ENCODE data around the gene KCNK3.

KCNK3 gene

DNA sequence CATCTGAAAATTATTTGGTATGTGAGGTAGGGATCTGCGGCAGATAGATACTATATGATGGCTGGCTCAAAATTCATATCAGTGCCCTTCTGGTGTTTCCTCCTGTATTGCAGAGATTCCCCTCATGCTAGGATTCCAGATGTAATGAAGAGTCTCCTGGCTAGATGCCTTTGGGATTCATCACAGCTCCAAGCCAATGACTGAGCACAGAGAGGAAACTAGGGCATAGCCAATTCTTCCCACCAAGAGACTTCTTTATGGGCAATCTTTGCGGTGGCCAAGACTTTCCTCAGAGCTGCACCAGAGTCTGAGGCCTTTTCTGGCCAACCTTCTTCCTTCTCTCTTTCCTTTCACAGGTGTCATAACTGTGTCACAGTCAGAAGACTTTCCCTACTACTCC, 25.9 kb upstream of the KCNK3 start:
- no peak for DNase-seq

DNA sequence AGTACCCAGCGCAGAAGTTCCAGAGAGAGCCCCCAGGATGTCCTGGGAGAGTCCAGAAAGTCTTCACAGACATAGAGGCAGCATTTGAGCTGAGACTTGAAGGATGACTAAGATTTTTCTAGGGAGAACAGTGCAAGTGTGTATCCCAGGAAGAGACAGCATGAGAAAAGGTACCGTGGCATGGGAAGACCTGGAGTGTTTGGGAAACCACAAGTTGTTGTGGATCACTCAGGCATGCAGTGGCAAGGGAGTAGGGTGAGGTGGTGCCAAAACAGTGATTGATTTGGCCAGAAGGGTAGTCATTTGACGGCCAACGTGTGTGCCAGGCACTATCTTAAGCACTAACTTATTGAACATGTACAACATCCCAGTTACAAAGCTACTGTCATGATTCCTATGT, 24.5 kb upstream of the KCNK3 start:
- DNase-seq, result no peak

DNA sequence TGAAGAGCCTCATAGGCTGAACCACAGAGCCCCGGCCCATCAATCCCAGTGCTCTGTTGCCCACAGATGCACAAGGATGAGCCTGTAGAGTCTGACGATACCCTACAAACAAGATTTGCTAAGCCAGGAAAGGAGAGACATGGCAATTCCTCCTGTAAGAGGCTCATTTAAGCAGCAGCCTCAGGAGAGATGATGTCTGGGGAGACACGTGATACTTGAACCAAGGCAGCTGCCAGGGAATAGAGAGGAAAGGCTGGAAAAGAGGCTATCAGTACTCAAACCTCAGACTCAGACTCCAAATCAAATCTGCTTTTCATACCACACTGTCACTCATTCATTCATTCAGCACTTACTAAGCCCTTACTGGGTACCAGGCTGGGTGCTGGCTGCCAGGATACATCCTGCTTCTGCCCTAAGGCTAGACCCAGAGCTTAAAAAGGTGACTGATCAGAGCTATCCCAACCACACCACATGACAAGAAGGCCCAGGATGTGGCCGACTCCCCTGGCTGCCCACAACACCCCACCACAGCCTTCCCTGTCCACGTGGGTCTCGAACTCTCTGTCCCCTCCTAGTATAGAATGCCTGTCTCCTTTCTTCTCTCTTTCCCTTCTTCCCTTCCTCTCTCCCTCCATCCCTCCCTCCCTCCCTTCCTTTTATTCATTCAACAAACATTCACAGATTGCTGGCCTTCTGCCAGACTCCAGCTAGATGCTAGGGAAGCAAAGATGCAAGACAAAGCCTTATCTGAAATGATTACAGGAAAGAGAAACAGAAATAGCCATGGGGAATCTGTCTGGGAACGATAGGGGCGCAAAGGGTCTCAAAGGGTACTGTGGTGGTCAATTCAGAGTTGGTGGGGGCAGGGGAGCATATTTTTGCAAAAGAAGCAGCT, 23.4 kb upstream of the KCNK3 start:
- no peak for DNase-seq

GRCh38 chr2:26670171-26670570, 22.4 kb upstream of the KCNK3 start:
- DNase-seq, result no peak

DNA sequence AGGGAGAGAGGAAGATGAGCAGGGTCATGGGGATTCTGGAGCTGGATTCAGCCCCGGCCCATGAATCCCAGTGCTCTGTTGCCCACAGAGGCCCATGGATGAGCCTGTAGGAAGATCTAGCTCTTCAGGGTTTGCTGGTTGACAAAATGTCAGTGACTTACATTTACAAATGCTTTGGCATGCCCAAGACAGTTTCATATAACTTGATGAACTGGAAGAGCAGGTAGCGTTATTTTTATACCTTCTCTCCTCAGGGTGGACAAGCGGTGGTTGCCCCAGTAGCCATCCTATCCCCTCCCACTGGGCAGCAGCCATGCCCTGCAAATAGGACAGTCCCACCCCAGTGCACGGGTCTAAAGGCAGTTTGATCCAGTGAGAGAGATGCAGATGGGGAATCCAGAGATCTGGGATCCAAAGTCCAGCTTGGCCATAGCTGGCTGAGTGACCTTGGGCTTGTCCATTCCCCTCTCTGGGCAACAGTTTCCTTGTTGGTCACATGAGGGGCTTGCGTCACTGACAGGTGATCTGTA, 21.5 kb upstream of the KCNK3 start:
- no peak for DNase-seq

GRCh38 chr2:26671691-26672090, 20.8 kb upstream of the KCNK3 start:
- DNase-seq, result no peak

- no peak for DNase-seq
These were observed 20.3 kb upstream of the KCNK3 start for GRCh38 chr2:26672112-26672817.

DNA sequence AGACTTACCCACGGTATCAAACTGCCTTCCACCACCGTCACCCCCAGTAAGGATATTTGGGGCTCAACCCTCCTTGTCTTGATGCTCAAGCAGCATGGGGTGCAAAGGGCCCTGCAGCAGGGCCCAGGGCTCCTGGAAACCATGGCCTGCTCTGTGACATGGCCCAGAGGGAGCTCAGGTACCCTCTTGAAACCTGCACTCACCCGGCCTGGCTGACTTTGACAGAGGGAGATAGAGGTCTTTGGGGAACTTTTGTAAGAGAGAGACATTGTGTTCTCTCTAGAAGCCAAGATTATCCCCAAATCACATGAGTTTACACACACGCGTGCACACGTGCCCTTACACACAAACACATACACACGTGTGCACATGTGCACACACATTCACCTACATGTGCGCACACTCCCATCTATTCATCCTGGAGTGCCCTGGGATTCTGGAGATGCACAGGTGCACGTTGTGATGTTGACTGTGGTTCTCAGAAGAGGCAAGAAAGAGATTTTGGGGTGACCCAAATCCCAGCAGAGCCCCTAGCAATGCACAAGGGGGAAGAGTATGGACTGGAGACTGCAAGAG, 19.6 kb upstream of the KCNK3 start:
- no peak for DNase-seq

- DNase-seq, result no peak
These were observed 18.3 kb upstream of the KCNK3 start for GRCh38 chr2:26674002-26674751.

- DNase-seq, result no peak
These were observed 17.8 kb upstream of the KCNK3 start for GRCh38 chr2:26674771-26675170.

GRCh38 chr2:26675651-26676255, 16.8 kb upstream of the KCNK3 start:
- DNase-seq, result no peak

- no peak for DNase-seq
These were observed 14.5 kb upstream of the KCNK3 start for GRCh38 chr2:26678035-26678434.

- no peak for DNase-seq
These were observed 12.7 kb upstream of the KCNK3 start for GRCh38 chr2:26679867-26680266.

GRCh38 chr2:26681656-26682055, 10.9 kb upstream of the KCNK3 start:
- DNase-seq, result no peak

DNA sequence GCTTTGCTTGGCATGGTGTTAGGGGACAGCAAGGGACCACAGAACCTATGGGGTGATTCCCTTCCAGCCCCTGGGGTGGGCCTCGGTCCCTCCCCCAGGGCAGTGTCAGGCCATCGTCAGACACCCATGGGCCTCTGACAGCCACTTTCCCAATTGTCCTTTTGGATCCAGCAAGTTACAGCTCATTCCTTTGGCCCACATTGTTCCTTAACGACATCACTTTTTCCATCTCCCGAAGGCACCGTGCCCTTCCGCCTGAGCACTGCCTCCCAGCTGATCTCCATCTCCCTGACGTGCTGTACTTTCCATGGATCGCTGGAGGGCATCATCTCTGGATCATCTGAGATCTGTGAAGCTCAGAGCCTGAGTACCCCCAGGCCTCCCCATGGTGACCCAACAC, 10.4 kb upstream of the KCNK3 start:
- no peak for DNase-seq

DNA sequence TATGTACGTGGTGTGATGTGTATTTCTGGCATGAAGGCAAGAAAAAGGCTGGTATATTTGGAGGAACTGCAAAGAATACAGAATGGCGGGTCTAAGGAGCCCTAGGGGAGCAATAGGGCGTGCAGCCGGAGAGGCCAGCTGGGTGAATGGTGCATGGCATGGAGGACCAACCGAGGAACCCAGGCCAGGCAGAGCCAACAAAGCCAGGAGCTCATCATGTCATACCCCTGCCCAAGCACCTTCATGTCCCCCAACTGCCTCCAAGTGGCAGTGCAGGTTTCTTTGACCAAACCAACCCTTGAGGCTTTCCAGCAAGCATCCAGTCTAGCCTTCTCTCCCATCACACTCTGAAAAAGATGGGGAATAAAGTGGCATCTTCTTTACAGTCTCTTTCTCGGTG, 8.9 kb upstream of the KCNK3 start:
- DNase-seq, result no peak

- no peak for DNase-seq
These were observed 7.2 kb upstream of the KCNK3 start for GRCh38 chr2:26685341-26685740.

- DNase-seq, result no peak
These were observed 6.3 kb upstream of the KCNK3 start for GRCh38 chr2:26685989-26686839.

- DNase-seq, result no peak
These were observed 5.2 kb upstream of the KCNK3 start for GRCh38 chr2:26687328-26687727.

DNA sequence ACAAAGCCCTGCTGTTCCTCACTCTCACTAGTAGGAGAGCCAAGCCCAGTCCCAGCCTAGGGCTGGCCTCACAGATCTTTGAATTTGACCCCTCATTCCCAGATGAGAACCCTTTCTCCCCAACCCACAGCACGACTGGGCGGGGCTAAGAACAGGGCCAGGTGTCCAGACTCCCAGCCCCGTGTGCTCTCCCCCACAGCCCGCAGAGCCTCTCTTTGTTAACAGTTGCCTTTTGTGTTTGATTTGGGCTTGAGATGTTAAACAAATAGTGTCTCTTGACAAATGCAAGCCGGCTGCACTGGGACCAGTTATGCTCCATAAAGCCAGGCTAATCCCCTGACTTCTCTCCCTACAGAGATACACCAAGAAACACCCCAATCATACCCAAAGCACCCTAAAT, 4.7 kb upstream of the KCNK3 start:
- no peak for DNase-seq

- no peak for DNase-seq
These were observed 1.4 kb upstream of the KCNK3 start for GRCh38 chr2:26691161-26691560.

GRCh38 chr2:26691881-26692278, 642 bp upstream of the KCNK3 start:
- no peak for DNase-seq
